H1 (cell line): ENCODE measurements around the gene RAMP1. TPM values are rescaled to one million over a fixed set of nuclear protein-coding genes. Genes with fewer than 3 reads are reported as not detected.

Experiments used
- CTCF ChIA-PET: fragments of 300-600 bp; sonication (Branson Sonifier 250); formaldehyde crosslinking; loops from one replicate; lab custom pipeline; 2021; ENCODE audit not compliant: partially characterized antibody; lab: Charles Lee
- POLR2A ChIA-PET: fragments of 300-600 bp; sonication (Branson Sonifier 250); formaldehyde crosslinking; loops from one replicate; lab custom pipeline; 2021; ENCODE audit warnings: inconsistent platforms; ENCODE audit not compliant: partially characterized antibody; lab: Charles Lee
- DNase-seq, 2 experiments: peaks; one replicate each; pipeline versions ENCODE4 v3.0.0 to v3.0.0-alpha.2; 2010 to 2022; ENCODE audit warnings: low spot score in 2 of 2, low read depth in 1 of 2, mixed read lengths in 1 of 2
- FAIRE-seq: peaks from 2 replicates; lab custom pipeline; 2011; peaks lifted over from hg19 to GRCh38; lab: Jason Lieb, UNC
- H2AFZ ChIP-seq: 2 replicates; pipeline ENCODE4 v1.8.1; 2012; ENCODE audit warnings: low read length, inconsistent platforms
- H2AK5ac ChIP-seq: 2 replicates; pipeline ENCODE4 v1.6.1; 2013; ENCODE audit warnings: low read depth, low read length
- H2BK120ac ChIP-seq: replicated peaks from 2 replicates; pipeline ENCODE3; 2013; ENCODE audit warnings: low read depth, low read length, inconsistent platforms
- H2BK12ac ChIP-seq: 2 replicates; pipeline ENCODE4 v1.6.1; 2013; ENCODE audit warnings: low read depth, low read length
- H2BK15ac ChIP-seq: 2 replicates; pipeline ENCODE4 v1.6.1; 2013; ENCODE audit warnings: low read length
- H2BK20ac ChIP-seq: 2 replicates; pipeline ENCODE4 v1.6.1; 2013; ENCODE audit warnings: low read length
- H2BK5ac ChIP-seq: 2 replicates; pipeline ENCODE4 v1.6.1; 2013; ENCODE audit warnings: low read depth, low read length
- H3K14ac ChIP-seq: 2 replicates; pipeline ENCODE4 v1.6.1; 2013; ENCODE audit warnings: inconsistent platforms; ENCODE audit not compliant: insufficient read length
- H3K18ac ChIP-seq: 2 replicates; pipeline ENCODE4 v1.6.1; 2013; ENCODE audit warnings: low read length; ENCODE audit errors: extremely low read depth
- H3K23ac ChIP-seq: 2 replicates; pipeline ENCODE4 v1.6.1; 2013; ENCODE audit warnings: inconsistent platforms; ENCODE audit not compliant: insufficient read length
- H3K23me2 ChIP-seq: 2 replicates; pipeline ENCODE4 v1.6.1; 2013; ENCODE audit warnings: low read depth, low read length
- H3K27ac ChIP-seq: 2 replicates; pipeline ENCODE4 v1.6.1; 2011; ENCODE audit warnings: low read depth, low read length, inconsistent platforms
- H3K27me3 ChIP-seq, 4 experiments: replicated peaks in 1 of 4; 1 replicate in 1 of 4; 2 replicates in 3 of 4; pipeline versions ENCODE4 v1.6.1 to v1.8.1; 2011 to 2013; ENCODE audit warnings: low read length in 3 of 4, mild to moderate bottlenecking in 3 of 4, inconsistent platforms in 2 of 4, mixed read lengths in 2 of 4, moderate library complexity in 1 of 4; ENCODE audit not compliant: control insufficient read depth in 3 of 4, insufficient read depth in 3 of 4; ENCODE audit errors: extremely low read depth in 1 of 4
- H3K36me3 ChIP-seq, 4 experiments: 2 replicates each; pipeline versions ENCODE4 v1.6.1 to v1.8.1; 2011 to 2013; ENCODE audit warnings: mild to moderate bottlenecking in 4 of 4, low read length in 3 of 4, moderate library complexity in 2 of 4, control low read depth in 1 of 4, inconsistent platforms in 1 of 4; ENCODE audit not compliant: insufficient read depth in 4 of 4, control insufficient read depth in 2 of 4
- H3K4ac ChIP-seq: replicated peaks from 2 replicates; pipeline ENCODE3; 2013; ENCODE audit warnings: low read length, low read depth, mixed read lengths, inconsistent platforms; ENCODE audit not compliant: insufficient read length
- H3K4me1 ChIP-seq, 4 experiments: replicated peaks in 1 of 4; 1 replicate in 1 of 4; 2 replicates in 3 of 4; pipeline versions ENCODE4 v1.6.1 to v1.8.1; 2011 to 2013; ENCODE audit warnings: low read length in 3 of 4, inconsistent platforms in 2 of 4, mixed read lengths in 1 of 4; ENCODE audit not compliant: insufficient read depth in 4 of 4, control insufficient read depth in 3 of 4
- H3K4me2 ChIP-seq, 2 experiments: 2 replicates each; pipeline versions ENCODE4 v1.6.1 to v1.8.1; 2011 to 2013; ENCODE audit warnings: low read depth in 2 of 2, low read length in 2 of 2, control low read depth in 1 of 2, inconsistent platforms in 1 of 2, mild to moderate bottlenecking in 1 of 2; ENCODE audit not compliant: insufficient read depth in 1 of 2
- H3K4me3 ChIP-seq, 4 experiments: fragments of 200-600, 300-600 bp in 1 of 4; sonication (generic), shearing (Covaris generic), sonication (Bioruptor Twin) in 1 of 4; 2 replicates each; pipeline versions ENCODE4 v1.5.1 to v1.8.1; 2011 to 2016; ENCODE audit warnings: low read length in 4 of 4, low read depth in 3 of 4, control low read depth in 2 of 4, inconsistent platforms in 2 of 4, mild to moderate bottlenecking in 2 of 4, mixed read lengths in 1 of 4, moderate library complexity in 1 of 4; ENCODE audit not compliant: insufficient read depth in 2 of 4; ENCODE audit errors: extremely low read depth in 1 of 4
- H3K56ac ChIP-seq: replicated peaks from 2 replicates; pipeline ENCODE3; 2013; ENCODE audit warnings: low read depth, mild to moderate bottlenecking, mixed read lengths, low read length, inconsistent platforms; ENCODE audit not compliant: insufficient read length
- H3K79me1 ChIP-seq: 2 replicates; pipeline ENCODE4 v1.6.1; 2013; ENCODE audit warnings: low read depth, low read length, control low read depth
- H3K79me2 ChIP-seq, 2 experiments: 2 replicates each; pipeline versions ENCODE4 v1.6.1 to v1.8.1; 2012 to 2013; ENCODE audit warnings: low read length in 2 of 2, mild to moderate bottlenecking in 2 of 2, inconsistent platforms in 1 of 2; ENCODE audit not compliant: insufficient read depth in 2 of 2, control insufficient read depth in 1 of 2
- H3K9ac ChIP-seq, 4 experiments: replicated peaks in 1 of 4; 1 replicate in 1 of 4; 2 replicates in 3 of 4; pipeline versions ENCODE4 v1.6.1 to v1.8.1; 2011 to 2013; ENCODE audit warnings: low read depth in 3 of 4, low read length in 3 of 4, control low read depth in 2 of 4, mild to moderate bottlenecking in 2 of 4, moderate library complexity in 2 of 4, inconsistent platforms in 1 of 4; ENCODE audit errors: extremely low read depth in 1 of 4
- H3K9me3 ChIP-seq, 2 experiments: 2 replicates each; pipeline versions ENCODE4 v1.6.1 to v1.8.1; 2012 to 2013; ENCODE audit warnings: mild to moderate bottlenecking in 2 of 2, moderate library complexity in 2 of 2, control low read depth in 1 of 2, inconsistent platforms in 1 of 2, low read depth in 1 of 2, low read length in 1 of 2, mixed read lengths in 1 of 2; ENCODE audit not compliant: insufficient read depth in 2 of 2
- H4K20me1 ChIP-seq, 2 experiments: replicated peaks in 1 of 2; 2 replicates each; pipeline versions ENCODE3 to v1.8.1; 2011 to 2013; ENCODE audit warnings: inconsistent platforms in 2 of 2, low read length in 2 of 2, mild to moderate bottlenecking in 1 of 2; ENCODE audit not compliant: insufficient read depth in 2 of 2, control insufficient read depth in 1 of 2
- H4K5ac ChIP-seq: 2 replicates; pipeline ENCODE4 v1.6.1; 2013; ENCODE audit warnings: low read length, low read depth, mixed read lengths, inconsistent platforms; ENCODE audit not compliant: insufficient read length
- H4K8ac ChIP-seq: 2 replicates; pipeline ENCODE4 v1.8.0; 2013; ENCODE audit warnings: mild to moderate bottlenecking, moderate library complexity, low read length, inconsistent platforms; ENCODE audit not compliant: insufficient read depth; ENCODE audit errors: extremely low read depth
- H4K91ac ChIP-seq: replicated peaks from 2 replicates; pipeline ENCODE3; 2013; ENCODE audit warnings: low read length, mixed read lengths, inconsistent platforms; ENCODE audit not compliant: insufficient read length
- RBBP5 ChIP-seq: IDR thresholded peaks from 2 replicates; pipeline ENCODE4 v1.7.1; 2012; ENCODE audit warnings: low read depth, mild to moderate bottlenecking, inconsistent platforms, low read length, moderate library complexity, borderline replicate concordance
- WGBS, 2 experiments: shearing (Covaris generic) in 1 of 2; methylation state at CpG; one replicate each; pipeline versions ENCODE4 v1.1.6 to v1.1.7; 2013 to 2015; ENCODE audit warnings: low lambda C conversion rate in 2 of 2, mixed read lengths in 2 of 2, inconsistent platforms in 1 of 2, low coverage in 1 of 2, missing lambda C conversion rate in 1 of 2; ENCODE audit not compliant: insufficient replicate concordance in 2 of 2, insufficient coverage in 1 of 2, insufficient read length in 1 of 2; ENCODE audit errors: extremely low coverage in 1 of 2, missing lambda C conversion rate in 1 of 2; 5-methylcytosine and 5-hydroxymethylcytosine counted together
- polyA plus RNA-seq, 7 experiments: library from polyadenylated mRNA; depleted of rRNA in 3 of 7; stranded (reverse) in 5 of 7; unstranded in 2 of 7; fragments of >200 nt in 5 of 7; fragments of 200-250 nt in 2 of 7; gene quantifications; 1 replicate in 5 of 7; 2 replicates in 1 of 7; 4 replicates in 1 of 7; pipeline versions ENCODE4 v1.2.1 to v1.2.3, GENCODE V29; 2011 to 2013; ENCODE audit warnings: missing spikeins in 2 of 7, mixed read lengths in 2 of 7
- total RNA-seq: library from RNA; stranded (reverse); fragmentation: NEBNext Ultra II Directional; extraction: Animal tissue kit (Norgen Biotek cat#: 25700); gene quantifications from 2 replicates; pipeline ENCODE4 v1.2.1, GENCODE V29; 2021

Gene RAMP1
- total and polyA plus RNA-seq, 2 of the 8 experiments (the other 6 are each of a cell fraction or from before 2014, with no cell fraction given) = 0.65 to 4.3 TPM

- Histone ChIP-seq H3K36me3 (no peaks in the 10 kb centered on the region), H4K8ac (peak overlapping the region; percentile 75; the same call in 1 of the 2 replicates), H3K9ac (no peak overlapping the region), H2BK15ac (no peak overlapping the region), H3K79me2 (no peaks in the 10 kb centered on the region), H4K91ac (no peak overlapping the region), H2AK5ac (no peak overlapping the region), H3K23me2 (no peaks in the 10 kb centered on the region), H3K4me2 (no peak overlapping the region), H2BK12ac (no peak overlapping the region), H3K4me3 (no peak overlapping the region), H3K9me3 (no peaks in the 10 kb centered on the region), H3K27me3 (no peaks in the 10 kb centered on the region; a peak in 2 of 7 replicates), H4K5ac (no peak overlapping the region), H3K56ac (no peak overlapping the region), H3K23ac (no peak overlapping the region), H3K4me1 (peaks cover 0 to 6% (median 4%) of the 10 kb centered on the region in 4 experiments; a peak in 5 of 7 replicates), H3K18ac (no peak overlapping the region), H3K4ac (no peak overlapping the region)
- DNase-seq (no peak), FAIRE-seq (no peak)
- ChIA-PET POLR2A (interaction anchor here (1.7 kb wide), 1 partner anchor 184 kb away, joined by 3 read pairs; no protein-coding TSS in a partner anchor), CTCF (interaction anchor here (0.9 to 2.8 kb wide), 16 partner anchors 10 to 204 kb away, joined by 3 to 12 read pairs (median 4); no protein-coding TSS in a partner anchor)
- WGBS, 2 experiments = 96% methylated on average over 14 of the region's 14 CpGs; no CpG with 5 or more reads in 1 of the 2 experiments
- TF ChIP-seq RBBP5 = no peak
- TF ChIP-seq, all 59 proteins: peak for 0
- Histone ChIP-seq H2BK20ac (no peak overlapping the region), H3K79me1 (no peaks in the 10 kb centered on the region), H4K20me1 (peaks cover 0 to 3% of the 10 kb centered on the region in 2 experiments), H2BK5ac (no peak overlapping the region), H2AFZ (0 out of 2 replicates have a peak overlapping the region, but pooled peaks have one; percentile 81), H2BK120ac (no peak overlapping the region), H3K27ac (no peak overlapping the region), H3K14ac (no peak overlapping the region)
Measured at GRCh38 chr2:237924164-237924534, 64.7 kb downstream of the RAMP1 start.
